Prostate gland (tissue), 2 donors: ENCODE data around the gene SGSH. TPM values are rescaled to one million over a fixed set of nuclear protein-coding genes. Genes with fewer than 3 reads are reported as not detected.
"Not testable (repeated sequence)": the region's sequence is repeated elsewhere in the genome, so short reads cannot be mapped to it uniquely, and the experiment has no call there.

Source experiments
- DNase-seq: peaks from one replicate; pipeline ENCODE4 v3.0.0-alpha.2; 2019; ENCODE audit warnings: low spot score
- H3K27ac ChIP-seq, 2 donors: fragments of 200-600 bp; sonication (generic); 2 replicates each; pipeline ENCODE4 v1.5.1; 2017 to 2019
- H3K27me3 ChIP-seq: fragments of 200-600 bp; sonication (generic); replicated peaks from 2 replicates; pipeline ENCODE4 v1.5.1; 2019; ENCODE audit not compliant: insufficient read depth
- H3K36me3 ChIP-seq, 2 donors: fragments of 200-600 bp; sonication (generic); 1 replicate in 1 of 2; 2 replicates in 1 of 2; pipeline versions ENCODE4 v1.5.1 to v1.8.1; 2017 to 2019
- H3K4me1 ChIP-seq: fragments of 200-600 bp; sonication (generic); replicated peaks from 2 replicates; pipeline ENCODE4 v1.5.1; 2019
- H3K4me3 ChIP-seq, 2 donors: fragments of 200-600 bp; sonication (generic); 2 replicates each; pipeline ENCODE4 v1.5.1; 2017 to 2019
- H3K9me3 ChIP-seq: fragments of 200-600 bp; sonication (generic); 2 replicates; pipeline ENCODE4 v1.5.1; 2017
- CTCF ChIP-seq, 4 experiments: fragments of 200-600 bp in 2 of 4; fragments of 450-650 bp in 2 of 4; sonication (generic) in 2 of 4; IDR thresholded peaks; 1 replicate in 3 of 4; 2 replicates in 1 of 4; pipeline ENCODE4 v1.5.1; 2016 to 2019; ENCODE audit warnings: antibody characterized with exemption in 4 of 4, mild to moderate bottlenecking in 2 of 4, moderate library complexity in 2 of 4
- POLR2A ChIP-seq: fragments of 450-650 bp; IDR thresholded peaks from one replicate; pipeline ENCODE4 v1.6.1; 2016; ENCODE audit warnings: antibody characterized with exemption, mild to moderate bottlenecking
- POLR2AphosphoS5 ChIP-seq: sonication (generic); formaldehyde crosslinking; IDR thresholded peaks from one replicate; pipeline ENCODE4 v1.6.1; 2017; ENCODE audit warnings: antibody characterized with exemption
- WGBS: methylation state at CpG from one replicate; pipeline ENCODE4 v1.1.5; 2018; 5-methylcytosine and 5-hydroxymethylcytosine counted together
- intact Hi-C: fragments of 100-400 bp; cut with DNase I; formaldehyde crosslinking; loops from one replicate; pipeline ENCODE4 v1.14.2; 2022
- total RNA-seq, 2 donors: library from RNA; depleted of rRNA; stranded (reverse); fragments of >200 nt; gene quantifications; one replicate each; pipeline ENCODE4 v1.1.0, GENCODE V29; 2016

The SGSH gene
- total RNA-seq, 2 donors from 2014 or later = 41.2 to 95.7 TPM

GRCh38 chr17:80259457-80260068, 39.4 kb upstream of the SGSH start:
- TF ChIP-seq POLR2A (no peak), CTCF (IDR thresholded peaks at IDR 0.05) (no peak), POLR2AphosphoS5 (no peak)
- H3K27ac ChIP-seq = peak overlapping the region; percentile 81 to 90
- intact Hi-C loops = loop anchor here (10.0 kb wide), 1 partner anchor 255 kb away; no protein-coding TSS in a partner anchor
- no peaks in the 10 kb centered on the region for H3K27me3 ChIP-seq
- no peaks in the 10 kb centered on the region for H3K9me3 ChIP-seq
- peaks cover 26% of the 10 kb centered on the region for H3K4me1 ChIP-seq
- H3K36me3 ChIP-seq = no peaks in the 10 kb centered on the region
- DNase-seq = peak; percentile 8
- H3K4me3 ChIP-seq = peak overlapping the region; percentile 54 to 56
- WGBS = 52% methylated on average over 18 of the region's 18 CpGs

GRCh38 chr17:80258296-80258695, 38.2 kb upstream of the SGSH start:
- intact Hi-C loops = loop anchor here (10.0 kb wide), 1 partner anchor 253 kb away; no protein-coding TSS in a partner anchor

GRCh38 chr17:80257716-80258213, 37.6 kb upstream of the SGSH start:
- Histone ChIP-seq H3K27ac (peak overlapping the region in 1 of 2 donors; percentile 90), H3K4me1 (peaks cover 17% of the 10 kb centered on the region), H3K4me3 (no peak overlapping the region), H3K27me3 (no peaks in the 10 kb centered on the region), H3K36me3 (no peaks in the 10 kb centered on the region), H3K9me3 (no peaks in the 10 kb centered on the region)
- TF ChIP-seq POLR2A (no peak), POLR2AphosphoS5 (no peak), CTCF (IDR thresholded peaks at IDR 0.05) (no peak)
- no peak for DNase-seq
- 74% methylated on average over 14 of the region's 14 CpGs for WGBS
- intact Hi-C loops = loop anchor here (10.0 kb wide), 1 partner anchor 253 kb away; no protein-coding TSS in a partner anchor

More at GRCh38 chr17:80258296-80258695, 38.2 kb upstream of the SGSH start:
- Histone ChIP-seq H3K4me1 (peaks cover 22% of the 10 kb centered on the region), H3K27ac (peak overlapping the region in 1 of 2 donors; percentile 90)
- not testable (repeated sequence) for H3K4me3 ChIP-seq, H3K27me3 ChIP-seq, DNase-seq, H3K36me3 ChIP-seq, H3K9me3 ChIP-seq
- 72% methylated on average over 2 of the region's 2 CpGs for WGBS

- Histone ChIP-seq H3K4me1 (peaks cover 6% of the 10 kb centered on the region), H3K4me3 (no peak overlapping the region), H3K9me3 (no peaks in the 10 kb centered on the region), H3K27me3 (no peaks in the 10 kb centered on the region), H3K27ac (no peak overlapping the region), H3K36me3 (no peaks in the 10 kb centered on the region)
- no peak for DNase-seq
- intact Hi-C loops = loop anchor here (10.0 kb wide), 1 partner anchor 251 kb away; no protein-coding TSS in a partner anchor
- WGBS = 97% methylated on average over 5 of the region's 5 CpGs
- no peak for TF ChIP-seq POLR2A
- no peak for TF ChIP-seq CTCF (IDR thresholded peaks at IDR 0.05)
- TF ChIP-seq POLR2AphosphoS5 = no peak
Observed at GRCh38 chr17:80256034-80256350, 35.9 kb upstream of the SGSH start.

- Histone ChIP-seq H3K27me3 (no peaks in the 10 kb centered on the region), H3K27ac (peak overlapping the region; percentile 21 to 74), H3K4me1 (peaks cover 6% of the 10 kb centered on the region), H3K4me3 (no peak overlapping the region), H3K9me3 (no peaks in the 10 kb centered on the region), H3K36me3 (no peaks in the 10 kb centered on the region)
- peak; percentile 97 for TF ChIP-seq POLR2AphosphoS5
- TF ChIP-seq CTCF (IDR thresholded peaks at IDR 0.05) = no peak
- peak; percentile 41 for TF ChIP-seq POLR2A
- peak; percentile 82 for DNase-seq
- intact Hi-C loops = loop anchor here (10.0 kb wide), 1 partner anchor 250 kb away; no protein-coding TSS in a partner anchor
- WGBS = 44% methylated on average over 13 of the region's 13 CpGs
Observed at GRCh38 chr17:80254396-80255251, 34.5 kb upstream of the SGSH start.
